MCF 10A (cell line): ENCODE measurements around the gene EGFL7. TPM values are rescaled to one million over a fixed set of nuclear protein-coding genes. Genes with fewer than 3 reads are reported as not detected.

Experiments
- BruUV-seq: library from RNA; stranded (reverse); fragments of 400-500 nt; replicated peaks from 2 replicates; lab custom pipeline; 2021; lab: Mats Ljungman, UMichigan
- CTCF ChIA-PET: fragments of 300-600 bp; sonication (Branson Sonifier 250); formaldehyde crosslinking; extraction: SDS; loops from one replicate; lab custom pipeline; 2021; ENCODE audit warnings: antibody characterized with exemption, inconsistent platforms; lab: Yijun Ruan, JAX
- POLR2A ChIA-PET: fragments of 300-600, 350-650 bp; sonication (Branson Sonifier 250); formaldehyde crosslinking; extraction: SDS; loops from one replicate; lab custom pipeline; 2020; ENCODE audit warnings: antibody characterized with exemption, inconsistent platforms; lab: Yijun Ruan, JAX
- DNase-seq: peaks from one replicate; pipeline ENCODE4 v3.0.0-alpha.2; 2018; ENCODE audit not compliant: unreplicated experiment
- H3K27ac Mint-ChIP-seq: one replicate; pipeline ENCODE4 v1.8.0; 2022; ENCODE audit warnings: mild to moderate bottlenecking, low read depth, mixed read lengths; ENCODE audit not compliant: unreplicated experiment
- H3K27me3 Mint-ChIP-seq: one replicate; pipeline ENCODE4 v1.8.0; 2022; ENCODE audit warnings: mixed read lengths; ENCODE audit not compliant: insufficient read depth, unreplicated experiment
- H3K36me3 Mint-ChIP-seq: one replicate; pipeline ENCODE4 v1.8.0; 2022; ENCODE audit warnings: mild to moderate bottlenecking, moderate library complexity, mixed read lengths; ENCODE audit not compliant: insufficient read depth, unreplicated experiment
- H3K4me1 Mint-ChIP-seq: one replicate; pipeline ENCODE4 v1.8.0; 2022; ENCODE audit warnings: mixed read lengths; ENCODE audit not compliant: insufficient read depth, unreplicated experiment
- H3K4me3 Mint-ChIP-seq: one replicate; pipeline ENCODE4 v1.8.0; 2022; ENCODE audit warnings: mild to moderate bottlenecking, moderate library complexity, mixed read lengths; ENCODE audit not compliant: unreplicated experiment
- H3K9me3 Mint-ChIP-seq: one replicate; pipeline ENCODE4 v1.8.0; 2022; ENCODE audit warnings: mixed read lengths; ENCODE audit not compliant: unreplicated experiment
- intact Hi-C: fragments of 100-400 bp; cut with micrococcal nuclease; formaldehyde crosslinking; loops from 2 replicates; pipeline ENCODE4 v1.14.1; 2022
- total RNA-seq: library from RNA; stranded (reverse); gene quantifications from 2 replicates; pipeline ENCODE4 v1.2.3, GENCODE V29; 2022
- TF ChIP-seq, protein P1 (sequence below): fragments of 200-600 bp; IDR thresholded peaks from one replicate; pipeline ENCODE4 v1.8.0; 2022; ENCODE audit warnings: antibody characterized with exemption, mild to moderate bottlenecking; ENCODE audit not compliant: unreplicated experiment

The EGFL7 gene
- total RNA-seq, 1 experiment from 2014 or later, result 3.9 TPM

- no TSS peak for BruUV-seq
- H3K4me1 Mint-ChIP-seq, result no peaks in the 10 kb centered on the region
- TF ChIP-seq, protein P1, sequence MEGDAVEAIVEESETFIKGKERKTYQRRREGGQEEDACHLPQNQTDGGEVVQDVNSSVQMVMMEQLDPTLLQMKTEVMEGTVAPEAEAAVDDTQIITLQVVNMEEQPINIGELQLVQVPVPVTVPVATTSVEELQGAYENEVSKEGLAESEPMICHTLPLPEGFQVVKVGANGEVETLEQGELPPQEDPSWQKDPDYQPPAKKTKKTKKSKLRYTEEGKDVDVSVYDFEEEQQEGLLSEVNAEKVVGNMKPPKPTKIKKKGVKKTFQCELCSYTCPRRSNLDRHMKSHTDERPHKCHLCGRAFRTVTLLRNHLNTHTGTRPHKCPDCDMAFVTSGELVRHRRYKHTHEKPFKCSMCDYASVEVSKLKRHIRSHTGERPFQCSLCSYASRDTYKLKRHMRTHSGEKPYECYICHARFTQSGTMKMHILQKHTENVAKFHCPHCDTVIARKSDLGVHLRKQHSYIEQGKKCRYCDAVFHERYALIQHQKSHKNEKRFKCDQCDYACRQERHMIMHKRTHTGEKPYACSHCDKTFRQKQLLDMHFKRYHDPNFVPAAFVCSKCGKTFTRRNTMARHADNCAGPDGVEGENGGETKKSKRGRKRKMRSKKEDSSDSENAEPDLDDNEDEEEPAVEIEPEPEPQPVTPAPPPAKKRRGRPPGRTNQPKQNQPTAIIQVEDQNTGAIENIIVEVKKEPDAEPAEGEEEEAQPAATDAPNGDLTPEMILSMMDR, result no peak
- ChIA-PET POLR2A (no interaction called here), CTCF (interaction anchor here (0.6 to 2.5 kb wide), 8 partner anchors 11 to 325 kb away, joined by 3 to 10 read pairs (median 7); no protein-coding TSS in a partner anchor)
- no peaks in the 10 kb centered on the region for H3K36me3 Mint-ChIP-seq
- no peaks in the 10 kb centered on the region for H3K9me3 Mint-ChIP-seq
- H3K27ac Mint-ChIP-seq, result no peak overlapping the region
- no peak for DNase-seq
- peaks cover 9% of the 10 kb centered on the region for H3K27me3 Mint-ChIP-seq
- intact Hi-C loops, result no loop called here
- no peak overlapping the region for H3K4me3 Mint-ChIP-seq
Observed at GRCh38 chr9:136645352-136645902, 17.3 kb upstream of the EGFL7 start.

DNA sequence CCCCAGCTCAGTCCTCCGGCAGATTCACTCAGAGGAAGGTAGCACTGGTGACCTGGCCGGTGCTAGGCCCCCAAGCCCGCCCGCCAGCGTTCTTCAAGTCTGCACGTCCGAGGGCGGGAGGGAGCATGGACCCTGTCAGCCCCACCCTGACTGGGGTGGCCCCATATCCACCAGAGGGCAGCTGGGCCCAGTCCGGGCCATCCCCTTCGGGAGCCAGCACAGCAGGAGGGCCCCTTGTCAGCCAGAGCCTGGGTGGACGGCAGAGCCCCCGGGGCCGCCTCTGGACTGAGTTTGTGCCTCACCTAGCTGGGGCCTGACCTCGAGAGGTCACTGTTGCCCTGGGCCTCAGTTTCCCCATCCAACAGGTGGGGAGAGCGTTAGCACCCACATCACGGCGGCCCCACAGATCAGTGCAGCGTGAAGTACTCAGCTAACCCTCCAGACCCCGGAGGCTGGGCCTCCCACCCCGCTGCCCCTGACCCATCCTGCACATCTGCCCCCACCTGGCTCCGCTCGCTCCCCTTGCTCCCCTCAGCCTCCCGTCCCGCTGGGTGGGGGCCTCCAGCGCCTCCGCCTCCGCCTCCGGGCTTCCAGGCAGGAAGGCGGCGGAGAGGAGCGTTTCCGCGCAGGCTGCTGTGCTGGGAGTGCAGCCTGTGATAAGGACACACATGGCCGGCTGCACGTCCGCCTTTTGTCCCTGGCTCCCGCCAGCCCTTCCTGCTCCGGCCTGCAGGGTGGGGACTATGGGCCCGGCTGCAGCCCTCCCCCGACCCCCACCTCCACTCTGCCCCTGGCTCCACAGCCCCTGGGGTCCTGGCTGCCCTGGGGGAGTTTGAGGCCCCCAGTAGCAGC is 16.6 kb upstream of the EGFL7 start:
- H3K4me3 Mint-ChIP-seq, result no peak overlapping the region
- CTCF ChIA-PET, result interaction anchor here (0.6 to 2.5 kb wide), 3 partner anchors 15 to 159 kb away, joined by 3 to 8 read pairs (median 7); no protein-coding TSS in a partner anchor

GRCh38 chr9:136646827-136647711 is 15.6 kb upstream of the EGFL7 start:
- ChIA-PET CTCF (interaction anchor here (0.6 to 0.7 kb wide), 4 partner anchors 16 to 145 kb away, joined by 3 to 4 read pairs (median 4); no protein-coding TSS in a partner anchor), POLR2A (no interaction called here)
- Mint-ChIP-seq H3K27ac (no peak overlapping the region), H3K27me3 (no peaks in the 10 kb centered on the region), H3K4me1 (no peaks in the 10 kb centered on the region), H3K36me3 (no peaks in the 10 kb centered on the region), H3K9me3 (no peaks in the 10 kb centered on the region), H3K4me3 (no peak overlapping the region)
- no peak for DNase-seq
- TF ChIP-seq, protein P1, result no peak
- intact Hi-C loops, result no loop called here
- BruUV-seq, result no TSS peak

More for the DNA sequence above, 16.6 kb upstream of the EGFL7 start:
- peaks cover 2% of the 10 kb centered on the region for H3K27me3 Mint-ChIP-seq
- H3K27ac Mint-ChIP-seq, result no peak overlapping the region
- no peak for DNase-seq
- TF ChIP-seq, protein P1, result no peak
- H3K36me3 Mint-ChIP-seq, result no peaks in the 10 kb centered on the region
- no TSS peak for BruUV-seq
- intact Hi-C loops, result no loop called here
- POLR2A ChIA-PET, result no interaction called here
- H3K4me1 Mint-ChIP-seq, result no peaks in the 10 kb centered on the region
- no peaks in the 10 kb centered on the region for H3K9me3 Mint-ChIP-seq
